GM19372 (cell line): ENCODE results near the gene C2orf42.
"Not testable (repeated sequence)": the region's sequence is repeated elsewhere in the genome, so short reads cannot be mapped to it uniquely, and the experiment has no call there.

ENCODE experiments used
- ATAC-seq: cut with Tn5 transposase; IDR thresholded peaks from one replicate; pipeline ENCODE4 v1.9.1; 2021; ENCODE audit warnings: mild to moderate bottlenecking, low read depth, moderate library complexity; ENCODE audit not compliant: unreplicated experiment

Gene C2orf42

DNA sequence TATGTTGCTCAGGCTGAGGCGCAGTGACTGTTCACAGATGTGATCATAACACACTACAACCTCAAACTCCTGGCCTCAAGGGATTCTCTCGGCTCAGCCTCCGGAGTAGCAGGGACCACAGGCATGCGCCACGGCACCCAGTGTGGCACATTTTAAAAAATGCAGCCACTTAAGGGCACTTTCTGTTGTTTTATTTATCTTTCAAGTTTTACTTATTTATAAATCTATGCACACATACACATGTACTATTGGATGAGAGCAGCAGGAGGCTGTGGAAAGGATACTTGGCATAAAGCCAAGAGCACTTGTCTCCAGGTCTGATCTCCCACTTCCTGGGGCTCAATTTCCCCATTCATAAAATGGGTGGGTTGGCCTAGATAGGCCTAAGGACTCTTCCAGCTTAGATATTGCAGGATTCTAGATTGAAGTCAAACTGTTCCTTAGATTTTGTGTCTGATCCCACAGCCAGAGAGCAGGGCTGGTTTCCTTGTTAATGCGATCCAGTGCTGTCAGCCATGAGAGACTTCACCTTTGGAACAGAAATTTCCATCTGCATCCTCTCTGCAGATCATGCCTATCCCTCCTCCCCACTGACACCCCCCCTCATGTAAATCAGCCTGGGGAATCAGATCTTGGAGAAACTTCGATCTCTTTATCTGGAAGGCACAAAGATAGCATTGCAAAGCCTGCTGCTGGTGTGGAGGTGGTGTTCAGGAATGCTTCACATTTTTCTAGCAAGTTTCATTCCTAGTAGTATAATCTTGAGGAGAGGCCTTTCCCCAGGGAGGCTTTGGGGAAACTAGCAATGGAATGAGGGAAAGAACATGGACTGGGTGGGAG lies 78.8 kb downstream of the C2orf42 start:
- no peak for ATAC-seq

DNA sequence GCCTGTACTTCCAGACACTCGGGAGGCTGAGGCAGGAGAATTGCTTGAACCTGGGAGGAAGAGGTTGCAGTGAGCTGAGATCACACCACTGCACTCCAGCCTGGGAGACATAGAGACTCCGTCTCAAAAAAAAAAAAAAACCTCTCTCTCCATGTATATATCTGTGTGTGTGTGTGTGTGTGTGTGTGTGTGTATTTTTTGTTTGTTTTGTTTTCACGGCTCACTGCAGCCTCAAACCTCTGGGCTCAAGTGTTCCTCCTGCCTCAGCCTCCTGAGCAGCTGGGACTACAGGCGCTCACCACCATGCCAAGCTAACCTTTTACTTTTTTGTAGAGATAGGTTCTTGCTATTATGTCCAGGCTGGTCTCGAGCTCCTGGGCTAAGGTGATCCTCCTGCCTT lies 80.4 kb downstream of the C2orf42 start:
- not testable (repeated sequence) for ATAC-seq

DNA sequence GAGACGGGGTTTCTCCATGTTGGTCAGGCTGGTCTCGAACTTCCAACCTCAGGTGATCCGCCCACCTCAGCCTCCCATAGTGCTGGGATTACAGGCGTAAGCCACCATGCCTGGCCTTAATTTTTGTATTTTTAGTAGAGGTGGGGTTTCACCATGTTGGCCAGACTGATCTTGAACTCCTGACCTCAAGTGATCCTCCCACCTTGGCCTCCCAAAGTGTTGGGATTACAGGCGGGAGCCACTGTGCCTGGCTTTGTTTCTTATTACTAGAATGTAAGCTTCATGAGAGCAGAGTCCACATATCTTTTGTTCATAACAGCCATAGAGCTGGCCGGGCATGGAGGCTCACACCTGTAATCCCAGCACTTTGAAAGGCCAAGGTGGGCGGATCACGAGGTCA lies 84.7 kb downstream of the C2orf42 start:
- not testable (repeated sequence) for ATAC-seq

DNA sequence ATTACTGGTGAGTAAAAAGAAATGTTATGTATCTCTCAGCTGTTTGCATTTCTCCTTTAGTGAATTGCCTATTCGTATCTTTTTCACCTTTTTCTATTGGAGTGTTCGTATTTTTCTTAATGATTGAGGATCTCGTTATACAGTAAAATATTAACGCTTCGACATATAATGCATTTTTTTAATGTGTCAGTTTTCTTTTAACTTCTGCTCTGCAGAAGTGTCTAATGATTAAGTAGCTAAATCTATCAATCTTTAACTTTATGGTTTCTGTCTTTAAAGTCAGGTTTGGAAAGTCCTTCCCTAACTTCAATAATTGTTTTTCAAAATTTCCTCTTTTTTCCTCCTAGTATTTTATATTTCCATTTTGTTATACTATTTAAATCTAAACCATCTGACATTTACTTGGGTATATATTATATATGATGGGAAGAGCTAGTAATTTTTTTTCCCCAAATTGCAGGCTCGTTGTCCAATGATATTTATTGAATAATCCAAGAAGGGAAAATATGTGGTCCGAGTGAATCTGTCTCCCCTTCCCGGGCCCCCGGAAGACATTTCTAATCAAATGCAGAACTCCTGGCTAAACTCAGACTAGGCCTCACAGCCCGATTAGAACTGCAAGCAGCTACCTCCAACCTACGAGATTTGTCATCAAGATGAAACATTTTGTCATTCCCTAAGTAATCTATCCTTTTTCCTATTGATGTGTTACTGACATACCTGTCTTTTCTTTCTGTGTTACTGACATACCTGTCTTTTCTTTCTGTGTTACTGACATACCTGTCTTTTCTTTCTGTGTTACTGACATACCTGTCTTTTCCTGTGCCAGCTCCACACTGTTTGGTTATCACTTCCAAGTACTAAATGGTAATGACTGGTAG lies 86.3 kb downstream of the C2orf42 start:
- ATAC-seq, result no peak

GRCh38 chr2:70103531-70104061 lies 87.2 kb downstream of the C2orf42 start:
- ATAC-seq, result no peak

DNA sequence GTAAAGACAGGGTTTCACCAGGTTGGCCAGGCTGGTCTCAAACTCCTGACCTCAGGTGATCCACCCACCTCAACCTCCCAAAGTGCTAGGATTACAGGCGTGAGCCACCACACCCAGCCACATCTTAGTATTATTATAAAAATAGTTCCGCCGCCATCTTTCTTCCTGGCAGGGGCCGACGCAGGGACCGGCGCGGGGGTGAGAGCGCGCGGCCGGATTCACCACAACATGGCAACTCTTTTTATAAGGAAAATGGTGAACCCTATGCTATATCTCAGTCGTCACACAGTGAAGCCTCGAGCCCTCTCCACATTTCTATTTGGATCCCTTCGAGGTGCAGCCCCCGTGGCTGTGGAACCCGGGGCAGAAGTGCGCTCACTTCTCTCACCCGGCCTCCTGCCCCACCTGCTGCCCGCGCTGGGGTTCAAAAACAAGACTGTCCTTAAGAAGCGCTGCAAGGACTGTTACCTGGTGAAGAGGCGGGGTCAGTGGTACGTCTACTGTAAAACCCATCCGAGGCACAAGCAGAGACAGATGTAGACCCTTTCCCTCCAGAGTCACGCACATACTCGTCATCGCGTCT lies 88.4 kb downstream of the C2orf42 start:
- ATAC-seq, result not testable (repeated sequence)

GRCh38 chr2:70101686-70102085 lies 89.1 kb downstream of the C2orf42 start:
- ATAC-seq, result not testable (repeated sequence)

DNA sequence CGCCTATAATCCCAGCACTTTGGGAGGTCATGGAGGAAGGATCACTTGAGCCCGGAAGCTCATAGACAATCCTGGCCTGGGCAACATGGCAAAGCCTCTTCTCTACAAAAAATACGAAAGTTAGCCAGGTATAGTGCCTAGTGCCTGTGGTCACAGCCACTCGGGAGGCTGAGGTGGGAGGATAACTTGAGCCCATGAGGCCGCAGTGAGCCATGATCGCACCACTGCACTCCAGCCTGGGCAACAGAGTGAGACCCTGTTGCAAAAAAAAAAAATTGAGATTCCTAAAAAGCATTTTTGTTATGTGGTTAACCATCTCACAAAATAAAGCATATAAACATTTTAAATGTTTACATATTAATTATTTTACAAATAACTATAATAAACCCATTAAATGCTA lies 89.6 kb downstream of the C2orf42 start:
- no peak for ATAC-seq
